GM21367 (cell line): ENCODE results near the gene NFKB2.

ENCODE experiments used
- ATAC-seq: cut with Tn5 transposase; IDR thresholded peaks from one replicate; pipeline ENCODE4 v1.9.1; 2021; ENCODE audit not compliant: unreplicated experiment

The NFKB2 gene

DNA sequence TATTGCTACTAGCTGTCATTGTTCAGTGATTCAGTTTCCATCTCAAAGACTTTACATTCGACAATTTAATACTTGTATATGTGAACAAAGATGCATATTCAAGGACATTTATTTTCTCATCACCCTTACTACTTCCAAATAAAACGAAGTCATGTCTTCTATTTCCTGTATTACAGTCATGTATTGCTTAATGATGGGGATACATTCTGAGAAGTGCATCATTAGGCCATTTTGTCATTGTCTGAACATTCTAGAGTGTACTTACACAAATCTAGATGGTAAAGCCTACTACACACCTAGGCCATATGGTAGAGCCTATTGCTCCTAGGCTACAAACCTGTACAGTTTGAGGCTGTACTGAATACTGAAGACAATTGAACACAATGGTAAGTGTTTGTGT is 49.3 kb downstream of the NFKB2 start:
- no peak for ATAC-seq

- peak; percentile 53 for ATAC-seq
Measured at GRCh38 chr10:102449321-102450123, 54.0 kb downstream of the NFKB2 start.

- no peak for ATAC-seq
Measured at GRCh38 chr10:102450124-102450373, 54.5 kb downstream of the NFKB2 start.

- peak; percentile 67 for ATAC-seq
Measured at GRCh38 chr10:102450374-102451104, 55.0 kb downstream of the NFKB2 start.

DNA sequence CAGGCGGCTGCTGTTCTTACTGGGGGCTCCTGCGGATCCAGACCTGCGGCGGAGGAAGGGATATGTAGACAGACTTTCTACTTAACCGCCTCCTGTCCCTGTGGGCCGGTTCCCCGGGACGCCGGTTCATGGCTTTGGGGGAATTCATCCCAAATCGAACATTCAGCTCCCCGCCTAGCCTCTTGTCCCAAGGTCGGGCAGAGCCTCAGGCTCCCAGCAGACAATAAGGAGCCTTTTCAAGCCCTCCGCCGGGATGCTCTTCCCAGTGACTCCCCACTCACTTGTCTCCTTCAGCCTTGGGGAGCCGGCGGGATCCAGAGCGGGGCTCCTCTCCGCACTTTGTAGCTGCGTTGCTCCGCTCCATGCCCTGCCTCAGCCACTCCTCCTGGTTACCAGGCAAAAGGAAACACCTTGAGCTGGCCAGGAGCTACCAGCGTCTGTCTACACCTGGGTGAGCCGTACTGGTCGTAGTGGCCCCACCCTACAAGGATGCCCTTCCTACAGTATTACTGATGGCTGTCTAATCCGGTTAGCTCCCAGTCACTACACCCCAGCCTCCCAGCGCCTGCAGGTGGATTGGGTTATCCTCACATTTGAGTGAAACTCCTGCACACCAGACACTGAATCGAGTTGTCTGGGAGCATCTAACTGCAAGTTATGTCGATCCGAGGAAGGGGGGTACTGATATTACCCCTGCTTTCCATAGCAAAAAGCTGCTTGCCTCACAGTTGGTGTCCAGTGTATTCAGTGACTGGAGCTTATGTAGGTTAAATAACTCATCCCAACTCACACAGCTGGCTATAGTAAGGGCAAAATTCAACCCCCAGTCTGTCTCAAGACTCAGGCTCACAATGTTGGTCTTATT is 55.8 kb downstream of the NFKB2 start, which contains the start of gene C10orf95:
Gene C10orf95 (minus strand): TSS at position 439 of the 865 bp plus-strand sequence. CDS start 450 bp downstream, outside the sequence.
- ATAC-seq, result no peak
